ENCODE data around the gene DHX35.

- TF ChIP-seq EP300 (IDR thresholded peaks at IDR 0.05) = no peak
- no peak for TF ChIP-seq POLR2A (IDR thresholded peaks at IDR 0.05)
Measured at GRCh38 chr20:38952153-38952552, 10.0 kb upstream of the DHX35 start.

Measured in ovary (tissue), 1 donor.